Ovary (tissue), 9 donors: ENCODE data around the gene ANO6. TPM values are rescaled to one million over a fixed set of nuclear protein-coding genes. Genes with fewer than 3 reads are reported as not detected.

ENCODE experiments used
- DNase-seq, 5 donors: peaks; one replicate each; pipeline ENCODE4 v3.0.0-alpha.2; 2019 to 2020
- H3K27ac ChIP-seq, 2 donors: fragments of 200-600 bp; one replicate each; pipeline versions ENCODE4 v1.5.1 to v1.8.0; 2019 to 2022
- H3K27me3 ChIP-seq: fragments of 200-600 bp; one replicate; pipeline ENCODE4 v1.8.0; 2022
- H3K36me3 ChIP-seq: fragments of 200-600 bp; sonication (generic); one replicate; pipeline ENCODE4 v1.5.1; 2019
- H3K4me1 ChIP-seq: one replicate; pipeline ENCODE4 v1.8.1; 2013; ENCODE audit warnings: mild to moderate bottlenecking, moderate library complexity; ENCODE audit not compliant: insufficient read depth
- H3K4me3 ChIP-seq: fragments of 200-600 bp; sonication (generic); one replicate; pipeline ENCODE4 v1.5.1; 2017
- H3K9me3 ChIP-seq, 2 donors: fragments of 200-600 bp in 1 of 2; sonication (generic) in 1 of 2; one replicate each; pipeline versions ENCODE4 v1.5.1 to v1.8.1; 2013 to 2019; ENCODE audit warnings: mild to moderate bottlenecking in 1 of 2, moderate library complexity in 1 of 2
- EP300 ChIP-seq: sonication (generic); formaldehyde crosslinking; IDR thresholded peaks from one replicate; pipeline ENCODE4 v1.6.1; 2017; ENCODE audit warnings: antibody characterized with exemption
- POLR2A ChIP-seq: fragments of 450-650 bp; IDR thresholded peaks from one replicate; pipeline ENCODE4 v1.6.1; 2017; ENCODE audit warnings: antibody characterized with exemption, mild to moderate bottlenecking, moderate library complexity
- WGBS, 3 donors: extraction: QIAGEN DNeasy Blood & Tissue Kit in 1 of 3; methylation state at CpG; one replicate each; pipeline versions ENCODE4 v1.1.5 to v1.1.7; 2013 to 2017; 5-methylcytosine and 5-hydroxymethylcytosine counted together
- intact Hi-C, 4 donors: fragments of 100-400 bp; cut with DNase I; formaldehyde crosslinking; loops; one replicate each; pipeline versions ENCODE4 v1.11.0 to v1.15.1; 2022 to 2023
- polyA plus RNA-seq, 2 donors: library from polyadenylated mRNA; stranded (reverse); fragments of 200-250 nt in 1 of 2; fragments of 350-450 nt in 1 of 2; fragmentation: Illumina TruSeq in 1 of 2; extraction: RNeasy Lipid Tissue Mini Kit (QIAGEN cat#74804) in 1 of 2; gene quantifications; one replicate each; pipeline ENCODE4 v1.2.3, GENCODE V29; 2013 to 2014
- total RNA-seq, 7 donors: library from RNA; depleted of rRNA in 2 of 7; stranded (reverse); fragments of >200 nt in 2 of 7; fragmentation: NEBNext Ultra II Directional in 3 of 7; extraction: Animal tissue kit (Norgen Biotek cat#: 25700) in 3 of 7; gene quantifications; one replicate each; pipeline versions ENCODE4 v1.1.0 to v1.2.4, GENCODE V29; 2016 to 2023
- TF ChIP-seq, protein P1 (sequence below), 3 donors: fragments of 450-650 bp in 2 of 3; fragments of 200-600 bp in 1 of 3; IDR thresholded peaks; one replicate each; pipeline versions ENCODE4 v1.5.1 to v1.8.0; 2016 to 2022; ENCODE audit warnings: antibody characterized with exemption in 3 of 3, mild to moderate bottlenecking in 1 of 3
- donor health status: DM: no; HTN: no; CAD: no; lungs with moderate emphysema.
- donor health status: DM: no; HTN: no; CAD: no.
- donor health status: Bipolar disorder and iron deficiency.
- donor health status: DM: yes; HTN: yes; CAD: no.
- donor health status: DM: no; HTN: no; CAD: no.
- donor health status: DM: yes; HTN: yes; CAD: no.

Gene ANO6
- total and polyA plus RNA-seq, 9 donors: 38.8 to 88.5 (median 63.2) TPM

DNA sequence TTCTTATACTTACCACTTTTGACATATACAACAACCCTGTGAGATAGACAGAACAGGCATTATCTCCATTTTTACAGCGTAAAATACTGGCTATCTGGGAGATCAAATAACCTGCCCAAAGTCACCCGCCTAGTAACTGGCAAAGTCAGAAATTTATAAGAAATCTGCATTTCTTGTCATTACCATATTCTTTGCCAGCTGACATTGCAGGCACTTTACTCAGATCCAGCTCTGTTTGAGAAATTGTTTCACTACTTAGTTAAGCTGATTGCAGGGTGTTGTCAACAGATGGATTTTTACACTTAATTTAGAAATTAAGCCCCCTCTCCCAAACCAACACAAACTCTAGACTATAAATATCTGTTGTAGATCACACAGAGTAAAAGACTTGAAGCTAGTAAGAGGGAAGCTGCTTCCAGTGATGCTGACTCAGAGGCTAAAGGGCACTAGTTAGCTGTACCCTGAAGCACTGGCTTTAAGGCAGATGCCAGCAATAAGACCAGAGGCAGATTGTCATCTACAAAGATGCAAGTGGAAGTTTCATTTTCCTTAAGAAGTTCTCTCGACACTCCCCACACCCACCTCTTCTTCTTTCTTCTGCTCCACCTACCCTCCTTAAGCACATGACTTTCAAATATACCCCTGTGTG, 153.1 kb downstream of the ANO6 start:
- Histone ChIP-seq H3K27me3 (no peaks in the 10 kb centered on the region), H3K9me3 (peaks cover 0 to 3% of the 10 kb centered on the region in 2 donors), H3K36me3 (no peaks in the 10 kb centered on the region), H3K4me1 (peaks cover 3% of the 10 kb centered on the region), H3K27ac (no peak overlapping the region), H3K4me3 (no peak overlapping the region)
- intact Hi-C loops: loop anchor here in 1 of 4 donors (10.0 kb wide), 1 partner anchor 94 kb away; no protein-coding TSS in a partner anchor
- TF ChIP-seq POLR2A (no peak), EP300 (no peak)
- TF ChIP-seq, protein P1, sequence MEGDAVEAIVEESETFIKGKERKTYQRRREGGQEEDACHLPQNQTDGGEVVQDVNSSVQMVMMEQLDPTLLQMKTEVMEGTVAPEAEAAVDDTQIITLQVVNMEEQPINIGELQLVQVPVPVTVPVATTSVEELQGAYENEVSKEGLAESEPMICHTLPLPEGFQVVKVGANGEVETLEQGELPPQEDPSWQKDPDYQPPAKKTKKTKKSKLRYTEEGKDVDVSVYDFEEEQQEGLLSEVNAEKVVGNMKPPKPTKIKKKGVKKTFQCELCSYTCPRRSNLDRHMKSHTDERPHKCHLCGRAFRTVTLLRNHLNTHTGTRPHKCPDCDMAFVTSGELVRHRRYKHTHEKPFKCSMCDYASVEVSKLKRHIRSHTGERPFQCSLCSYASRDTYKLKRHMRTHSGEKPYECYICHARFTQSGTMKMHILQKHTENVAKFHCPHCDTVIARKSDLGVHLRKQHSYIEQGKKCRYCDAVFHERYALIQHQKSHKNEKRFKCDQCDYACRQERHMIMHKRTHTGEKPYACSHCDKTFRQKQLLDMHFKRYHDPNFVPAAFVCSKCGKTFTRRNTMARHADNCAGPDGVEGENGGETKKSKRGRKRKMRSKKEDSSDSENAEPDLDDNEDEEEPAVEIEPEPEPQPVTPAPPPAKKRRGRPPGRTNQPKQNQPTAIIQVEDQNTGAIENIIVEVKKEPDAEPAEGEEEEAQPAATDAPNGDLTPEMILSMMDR (IDR thresholded peaks at IDR 0.05): no peak
- 87 to 92% (median 89%) methylated on average over 3 of the region's 3 CpGs for WGBS, 3 donors
- DNase-seq: no peak

DNA sequence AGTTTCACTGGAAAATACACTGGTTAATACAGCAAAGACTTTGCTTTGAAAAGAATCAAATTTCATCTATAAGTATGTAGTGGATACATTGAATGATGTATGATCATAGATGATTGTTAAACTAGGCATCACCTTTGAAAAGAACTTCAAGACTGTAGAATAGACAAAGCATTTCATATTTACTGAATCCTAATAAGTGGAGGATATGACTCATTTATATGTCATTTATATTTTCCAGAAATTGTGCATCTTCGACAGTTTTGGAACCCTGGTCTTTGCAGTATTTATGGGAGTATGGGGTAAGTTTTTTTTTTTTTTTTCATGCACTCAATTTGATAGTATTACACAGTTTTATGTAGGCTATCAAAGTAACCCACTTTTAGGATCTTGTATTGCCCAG, 161.9 kb downstream of the ANO6 start:
- WGBS, 3 donors: 41 to 69% (median 61%) methylated on average over 1 of the region's 1 CpG
- intact Hi-C loops: no loop called here
- H3K36me3 ChIP-seq: no peaks in the 10 kb centered on the region
- TF ChIP-seq EP300 (no peak), POLR2A (no peak)
- TF ChIP-seq, protein P1 (IDR thresholded peaks at IDR 0.05): no peak
- no peaks in the 10 kb centered on the region for H3K4me1 ChIP-seq
- no peak for DNase-seq
- H3K9me3 ChIP-seq: no peaks in the 10 kb centered on the region
- H3K4me3 ChIP-seq: no peak overlapping the region
- no peaks in the 10 kb centered on the region for H3K27me3 ChIP-seq
- no peak overlapping the region for H3K27ac ChIP-seq

DNA sequence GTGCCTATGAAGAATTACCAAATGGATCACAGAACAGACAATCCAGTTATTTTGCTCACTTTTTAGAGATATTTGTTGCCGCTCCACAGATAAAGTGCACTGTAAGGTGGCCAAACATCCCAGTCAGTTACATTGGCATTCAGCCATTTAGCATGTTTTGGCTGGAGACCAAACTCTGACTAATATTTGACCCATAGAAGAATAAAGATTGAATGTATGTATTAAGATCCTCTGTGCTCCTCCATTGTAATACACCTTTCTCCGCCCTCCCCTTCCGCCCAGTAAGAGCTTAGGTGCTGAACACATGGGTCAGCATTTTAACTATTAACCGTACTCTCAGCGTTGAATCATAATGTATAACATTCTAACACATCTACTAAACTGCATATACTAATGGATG, 163.4 kb downstream of the ANO6 start:
- Histone ChIP-seq H3K36me3 (no peaks in the 10 kb centered on the region), H3K27ac (no peak overlapping the region), H3K9me3 (no peaks in the 10 kb centered on the region), H3K27me3 (no peaks in the 10 kb centered on the region), H3K4me1 (no peaks in the 10 kb centered on the region), H3K4me3 (no peak overlapping the region)
- DNase-seq: no peak
- no peak for TF ChIP-seq POLR2A
- TF ChIP-seq, protein P1 (IDR thresholded peaks at IDR 0.05): no peak
- TF ChIP-seq EP300: no peak
- intact Hi-C loops: no loop called here
- WGBS, 3 donors: 82 to 84% (median 83%) methylated on average over 5 of the region's 5 CpGs

DNA sequence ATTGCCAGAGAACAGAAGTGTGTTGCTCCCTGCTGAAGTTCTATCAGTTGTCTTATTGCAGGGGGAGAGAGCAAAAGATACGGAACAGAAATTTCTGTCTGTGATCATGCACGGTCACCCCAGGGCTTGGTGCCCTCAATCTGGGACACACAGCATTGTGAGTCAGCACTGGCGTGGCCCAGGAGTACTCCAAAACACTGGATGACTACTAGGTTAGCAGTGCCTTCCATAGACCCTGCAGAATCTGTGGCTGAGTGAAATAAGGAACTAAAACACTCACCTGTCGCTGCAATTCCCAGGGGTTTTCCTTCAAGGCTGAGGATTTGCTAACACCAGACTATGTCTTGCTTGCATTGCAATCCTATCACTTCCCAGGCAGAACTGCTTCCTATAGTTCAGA, 165.5 kb downstream of the ANO6 start:
- no peaks in the 10 kb centered on the region for H3K9me3 ChIP-seq
- 68 to 97% (median 84%) methylated on average over 4 of the region's 4 CpGs for WGBS, 3 donors
- TF ChIP-seq, protein P1 (IDR thresholded peaks at IDR 0.05): no peak
- TF ChIP-seq EP300: no peak
- no peak for TF ChIP-seq POLR2A
- intact Hi-C loops: loop anchor here in 3 of 4 donors (10.0 kb wide), 1 partner anchor 167 kb away; the partner anchor contains the start of gene ANO6 (in 3 of the 3)
- H3K27me3 ChIP-seq: no peaks in the 10 kb centered on the region
- no peak overlapping the region for H3K4me3 ChIP-seq
- no peaks in the 10 kb centered on the region for H3K36me3 ChIP-seq
- DNase-seq: no peak
- no peak overlapping the region for H3K27ac ChIP-seq
- H3K4me1 ChIP-seq: no peaks in the 10 kb centered on the region
